ENCODE data around the gene DAGLB. TPM values are rescaled to one million over a fixed set of nuclear protein-coding genes. Genes with fewer than 3 reads are reported as not detected.

DAGLB gene
- total and polyA plus RNA-seq, 2 of the 8 experiments (the other 6 are each of a cell fraction or from before 2014, with no cell fraction given): 27.0 to 39.6 TPM

DNA sequence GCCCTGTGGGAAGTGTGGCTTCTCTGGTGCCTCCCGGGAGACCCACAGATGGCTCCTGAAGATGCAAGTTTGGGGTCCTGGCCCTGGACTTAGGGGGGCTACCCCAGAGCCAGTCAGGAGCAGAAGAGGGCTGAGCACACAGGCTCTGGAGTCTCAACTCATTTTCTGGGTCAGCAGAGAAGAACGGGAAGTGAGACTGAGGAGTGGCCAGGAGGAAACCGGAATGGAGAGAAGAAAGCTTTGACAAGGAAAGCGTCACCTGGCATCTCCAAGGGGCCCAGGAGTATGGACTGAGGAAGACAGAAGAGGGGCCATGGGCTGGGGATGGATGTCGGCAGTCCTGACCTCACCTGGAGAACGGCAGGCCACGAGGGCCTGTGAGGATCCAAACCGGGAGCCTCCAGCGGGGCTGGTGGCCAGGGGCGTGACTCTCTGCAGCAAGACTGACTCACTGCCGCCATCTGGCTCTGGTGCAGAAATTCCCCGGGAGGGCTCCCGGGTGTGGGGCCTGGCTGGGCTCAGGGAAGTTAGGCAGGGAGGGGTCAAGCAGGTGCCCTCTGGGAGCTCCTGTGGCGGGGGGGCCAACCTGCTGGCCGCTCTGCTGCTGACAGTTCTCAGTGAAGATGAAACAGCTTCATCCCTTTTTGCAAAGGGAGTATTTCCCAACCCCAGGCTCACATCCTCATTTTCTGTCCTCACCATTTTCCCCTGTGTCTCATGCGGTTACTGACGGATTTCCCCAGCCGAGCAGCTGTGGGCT is 23.6 kb downstream of the DAGLB start (continued):
- TF ChIP-seq NANOG (IDR thresholded peaks at IDR 0.05; ENCODE audit: insufficient read depth, low read depth, low read length, poor library complexity, severe bottlenecking) (no peak), HDAC6 (IDR thresholded peaks at IDR 0.05; ENCODE audit: low read depth, low read length) (no peak), KDM1A (IDR thresholded peaks at IDR 0.05; ENCODE audit: borderline replicate concordance, low read length) (no peak), PHF8 (conservative IDR thresholded peaks at IDR 0.05; ENCODE audit: low read depth, low read length) (no peak)
